Measurements from ENCODE around the gene TCAIM.

TCAIM gene

GRCh38 chr3:44442596-44443309, 104.2 kb downstream of the TCAIM start:
- peak in 1 of 2 donors; percentile 16 for DNase-seq (ENCODE audit: extremely low read depth in 1 of 2, low read depth in 1 of 2)

GRCh38 chr3:44444437-44444836, 105.9 kb downstream of the TCAIM start:
- no peak for DNase-seq (ENCODE audit: extremely low read depth in 1 of 2, low read depth in 1 of 2)

- no peak for DNase-seq (ENCODE audit: extremely low read depth in 1 of 2, low read depth in 1 of 2)
These were observed 106.5 kb downstream of the TCAIM start for GRCh38 chr3:44444896-44445691.

GRCh38 chr3:44445786-44446185, 107.2 kb downstream of the TCAIM start:
- no peak for DNase-seq (ENCODE audit: extremely low read depth in 1 of 2, low read depth in 1 of 2)

- DNase-seq (ENCODE audit: extremely low read depth in 1 of 2, low read depth in 1 of 2) = no peak
These were observed 108.4 kb downstream of the TCAIM start for GRCh38 chr3:44446929-44447328.

DNA sequence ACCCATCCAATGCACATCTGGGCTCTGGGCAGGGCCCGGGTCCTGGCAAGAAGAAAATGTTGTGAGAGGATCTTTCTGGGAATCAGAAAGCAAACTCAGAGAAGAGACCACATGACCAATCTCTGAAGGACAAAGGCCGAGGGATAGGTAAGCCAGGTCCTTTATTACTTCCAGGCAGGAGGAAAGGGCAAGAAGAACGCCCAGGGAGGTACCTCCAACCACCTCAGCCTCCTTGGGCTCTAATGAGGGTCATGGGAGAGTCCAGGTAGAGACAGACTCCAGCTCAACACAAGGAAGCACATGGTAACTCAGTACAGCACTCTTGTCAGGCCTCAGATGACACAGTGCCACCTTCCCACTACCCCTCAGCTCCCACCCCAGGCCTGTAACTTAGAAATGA, 112.9 kb downstream of the TCAIM start:
- no peak for DNase-seq (ENCODE audit: extremely low read depth in 1 of 2, low read depth in 1 of 2)

DNA sequence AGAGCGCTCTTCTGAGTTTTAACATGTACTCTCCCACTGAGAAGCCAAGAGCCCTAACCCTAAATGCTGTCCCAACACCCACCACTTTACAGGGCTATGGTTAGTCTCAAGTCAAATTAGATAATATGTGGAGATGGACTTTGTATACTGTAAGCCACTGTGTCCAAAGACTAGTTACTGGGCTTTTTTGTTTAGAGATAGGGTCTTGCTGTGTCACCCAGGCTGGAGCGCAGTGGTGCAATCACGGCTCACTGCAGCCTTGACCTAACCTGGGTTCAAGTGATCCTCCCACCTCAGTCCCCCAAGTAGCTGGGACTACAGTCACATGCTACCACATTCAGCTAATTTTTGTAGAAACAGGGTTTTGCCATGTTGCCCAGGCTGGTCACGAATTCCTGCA, 115.7 kb downstream of the TCAIM start:
- DNase-seq (ENCODE audit: extremely low read depth in 1 of 2, low read depth in 1 of 2) = no peak

GRCh38 chr3:44455318-44455717, 116.8 kb downstream of the TCAIM start:
- DNase-seq (ENCODE audit: extremely low read depth in 1 of 2, low read depth in 1 of 2) = no peak
